Vagina (tissue), 2 donors: Measurements from ENCODE around the gene ANKRD42.

Source experiments
- CTCF ChIP-seq, 3 experiments: fragments of 450-650 bp in 2 of 3; fragments of 200-600 bp in 1 of 3; sonication (generic) in 1 of 3; IDR thresholded peaks; one replicate each; pipeline ENCODE4 v1.5.1; 2017 to 2019; ENCODE audit warnings: antibody characterized with exemption in 3 of 3, mild to moderate bottlenecking in 2 of 3, moderate library complexity in 2 of 3
- POLR2A ChIP-seq, 2 donors: fragments of 450-650 bp; IDR thresholded peaks; one replicate each; pipeline ENCODE4 v1.6.1; 2017; ENCODE audit warnings: antibody characterized with exemption in 2 of 2, mild to moderate bottlenecking in 2 of 2, moderate library complexity in 2 of 2
- POLR2AphosphoS5 ChIP-seq, 2 donors: sonication (generic); formaldehyde crosslinking; IDR thresholded peaks; one replicate each; pipeline ENCODE4 v1.9.0; 2017; ENCODE audit warnings: antibody characterized with exemption in 2 of 2, mild to moderate bottlenecking in 2 of 2, low read depth in 1 of 2; ENCODE audit not compliant: insufficient read depth in 1 of 2

- TF ChIP-seq CTCF (IDR thresholded peaks at IDR 0.05) (no peak), POLR2A (IDR thresholded peaks at IDR 0.05) (no peak), POLR2AphosphoS5 (IDR thresholded peaks at IDR 0.05; ENCODE audit: insufficient read depth in 1 of 2, low read depth in 1 of 2) (no peak)
These were observed 58.8 kb downstream of the ANKRD42 start for GRCh38 chr11:83252266-83252665.
